Motor neuron (in vitro differentiated cells): Measurements from ENCODE around the gene TRIM65. TPM values are rescaled to one million over a fixed set of nuclear protein-coding genes. Genes with fewer than 3 reads are reported as not detected.
A peak's percentile ranks its signal among the peaks of the same experiment; 100 is the strongest.

ENCODE experiments used
- ATAC-seq, 8 experiments: fragments of 200-7000 bp; cut with Tn5 transposase; replicated peaks in 6 of 8; 2 replicates each; pipeline ENCODE4 v1.8.0; 2021; ENCODE audit warnings: mild to moderate bottlenecking in 8 of 8, moderate library complexity in 8 of 8
- H3K27ac ChIP-seq, 2 donors: fragments of 250-450 bp; sonication (Bioruptor Pico); 2 replicates each; pipeline ENCODE4 v1.9.0; 2021; ENCODE audit warnings: antibody characterized with exemption in 2 of 2, mild to moderate bottlenecking in 2 of 2, moderate library complexity in 1 of 2
- H3K4me1 ChIP-seq, 2 donors: fragments of 250-450 bp; sonication (Bioruptor Pico); replicated peaks in 1 of 2; 2 replicates each; pipeline ENCODE4 v1.6.1; 2021; ENCODE audit warnings: antibody characterized with exemption in 2 of 2, mild to moderate bottlenecking in 2 of 2, moderate library complexity in 1 of 2
- H3K4me3 ChIP-seq, 5 donors: fragments of 250-450 bp; sonication (Bioruptor Pico); 2 replicates each; pipeline ENCODE4 v1.9.0; 2021; ENCODE audit warnings: antibody characterized with exemption in 5 of 5, mild to moderate bottlenecking in 5 of 5, moderate library complexity in 4 of 5
- WGBS, 10 experiments: fragments of 450-650 bp; shearing (Covaris generic); methylation state at CpG; one replicate each; pipeline ENCODE4 v1.0.0; 2022; 5-methylcytosine and 5-hydroxymethylcytosine counted together
- in situ Hi-C, 9 experiments: fragments of 400-800 bp; cut with MboI; loops; one replicate each; pipeline ENCODE4 v1.15.0; 2021; ENCODE audit warnings: low sequenced_read_pairs in 9 of 9, low pct_unique_long_range_greater_than_20kb in 2 of 9; ENCODE audit not compliant: unreplicated experiment in 9 of 9
- total RNA-seq, 8 experiments: library from RNA; unstranded; fragments of 300-600 nt; gene quantifications; 2 replicates each; pipeline versions ENCODE4 v1.2.3 to v1.2.4, GENCODE V29; 2022

The TRIM65 gene, protein sequence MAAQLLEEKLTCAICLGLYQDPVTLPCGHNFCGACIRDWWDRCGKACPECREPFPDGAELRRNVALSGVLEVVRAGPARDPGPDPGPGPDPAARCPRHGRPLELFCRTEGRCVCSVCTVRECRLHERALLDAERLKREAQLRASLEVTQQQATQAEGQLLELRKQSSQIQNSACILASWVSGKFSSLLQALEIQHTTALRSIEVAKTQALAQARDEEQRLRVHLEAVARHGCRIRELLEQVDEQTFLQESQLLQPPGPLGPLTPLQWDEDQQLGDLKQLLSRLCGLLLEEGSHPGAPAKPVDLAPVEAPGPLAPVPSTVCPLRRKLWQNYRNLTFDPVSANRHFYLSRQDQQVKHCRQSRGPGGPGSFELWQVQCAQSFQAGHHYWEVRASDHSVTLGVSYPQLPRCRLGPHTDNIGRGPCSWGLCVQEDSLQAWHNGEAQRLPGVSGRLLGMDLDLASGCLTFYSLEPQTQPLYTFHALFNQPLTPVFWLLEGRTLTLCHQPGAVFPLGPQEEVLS
- 10 to 100 TPM in 7 of 8 experiments, 1 to 10 TPM in 1; 8.7 to 22.5 (median 13.4) TPM for total RNA-seq

DNA sequence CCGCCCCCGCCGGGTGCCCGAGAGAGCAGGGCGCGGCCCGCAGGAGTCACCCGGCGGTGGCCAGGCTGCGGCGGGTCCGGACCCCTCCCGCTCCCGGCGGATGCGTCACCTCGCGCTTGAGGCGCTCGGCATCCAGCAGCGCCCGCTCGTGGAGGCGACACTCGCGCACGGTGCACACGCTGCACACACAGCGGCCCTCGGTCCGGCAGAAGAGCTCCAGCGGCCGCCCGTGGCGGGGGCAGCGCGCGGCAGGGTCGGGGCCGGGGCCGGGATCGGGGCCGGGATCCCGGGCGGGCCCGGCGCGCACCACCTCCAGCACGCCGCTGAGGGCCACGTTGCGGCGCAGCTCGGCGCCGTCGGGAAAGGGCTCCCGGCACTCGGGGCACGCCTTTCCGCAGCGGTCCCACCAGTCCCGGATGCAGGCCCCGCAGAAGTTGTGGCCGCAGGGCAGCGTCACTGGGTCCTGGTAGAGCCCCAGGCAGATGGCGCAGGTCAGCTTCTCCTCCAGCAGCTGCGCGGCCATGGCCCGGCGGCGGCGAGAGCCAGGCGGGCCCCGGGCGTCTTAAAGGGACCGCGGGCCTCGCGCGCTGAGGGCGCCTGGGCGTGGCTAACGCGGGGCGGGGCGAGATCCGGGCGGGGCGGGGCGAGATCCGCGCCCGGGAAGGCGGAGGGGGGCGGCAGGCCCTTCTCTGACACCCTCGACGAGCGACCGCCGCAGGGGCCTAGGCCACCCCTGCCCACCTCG is at the start of gene TRIM65:
Gene TRIM65, minus strand, starts transcription at position 537 of the 745 bp plus-strand sequence. Its CDS starts 14 bp downstream, at position 523.
- in situ Hi-C loops: no loop called here
- WGBS, 10 experiments: no CpG with 5 or more reads among the region's 102 CpGs
- Histone ChIP-seq H3K27ac (peak within 1 kb of the TSS; percentile 90 to 95), H3K4me1 (peaks cover 18 to 23% of the 10 kb centered on the region in 2 donors), H3K4me3 (peak within 1 kb of the TSS; percentile 43 to 86 (median 58))
- peak; percentile 78 to 88 (median 82) for ATAC-seq

DNA sequence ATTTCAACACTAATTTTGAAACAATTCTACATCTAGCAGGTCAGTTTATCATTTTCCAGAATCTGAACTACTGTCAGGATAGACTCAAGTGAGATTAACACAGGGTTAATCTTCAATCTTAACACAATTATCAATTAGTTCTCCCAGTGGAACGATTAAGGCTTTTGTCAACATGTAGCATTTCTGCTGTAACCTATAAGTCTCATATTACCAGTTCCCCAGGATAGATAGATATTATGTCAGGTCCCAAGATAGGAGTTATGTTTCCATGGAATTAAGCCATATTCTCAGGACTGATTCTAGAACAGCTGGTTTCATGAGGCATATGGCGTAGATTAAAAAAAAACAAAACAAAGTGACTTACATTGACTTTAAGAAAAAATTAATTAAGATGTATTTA is 48.5 kb upstream of the TRIM65 start:
- in situ Hi-C loops: no loop called here
- ATAC-seq: no peak
- Histone ChIP-seq H3K27ac (no peak overlapping the region), H3K4me1 (peaks cover 0 to 5% of the 10 kb centered on the region in 2 donors), H3K4me3 (no peak overlapping the region)
- WGBS, 10 experiments: 60 to 100% (median 83%) methylated on average over 1 to 2 of the region's 2 CpGs

DNA sequence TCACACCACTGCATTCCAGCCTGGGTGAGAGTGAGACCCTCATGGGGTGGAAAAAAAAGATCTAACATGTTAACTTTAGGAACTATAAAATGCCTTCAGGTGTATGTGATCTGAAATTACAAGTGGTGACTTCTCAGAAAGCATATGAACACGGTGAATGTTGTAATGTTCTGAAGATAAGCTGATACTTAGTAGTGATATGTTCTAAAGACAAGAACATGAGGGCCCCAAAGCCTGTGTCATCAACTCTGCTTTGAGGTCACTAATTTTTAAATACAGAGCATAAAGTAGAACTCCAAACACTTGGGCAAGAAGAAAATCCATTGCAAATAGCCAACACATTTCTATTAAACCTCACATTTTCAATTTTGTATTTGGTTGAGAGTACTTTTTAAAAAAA is 46.7 kb upstream of the TRIM65 start:
- in situ Hi-C loops: no loop called here
- no peak overlapping the region for H3K4me3 ChIP-seq
- no peak for ATAC-seq
- WGBS, 10 experiments: 100% methylated on average over 1 of the region's 1 CpG; no CpG with 5 or more reads in 3 of the 10 experiments
- H3K27ac ChIP-seq: no peak overlapping the region
- peaks cover 0 to 5% of the 10 kb centered on the region in 2 donors for H3K4me1 ChIP-seq

DNA sequence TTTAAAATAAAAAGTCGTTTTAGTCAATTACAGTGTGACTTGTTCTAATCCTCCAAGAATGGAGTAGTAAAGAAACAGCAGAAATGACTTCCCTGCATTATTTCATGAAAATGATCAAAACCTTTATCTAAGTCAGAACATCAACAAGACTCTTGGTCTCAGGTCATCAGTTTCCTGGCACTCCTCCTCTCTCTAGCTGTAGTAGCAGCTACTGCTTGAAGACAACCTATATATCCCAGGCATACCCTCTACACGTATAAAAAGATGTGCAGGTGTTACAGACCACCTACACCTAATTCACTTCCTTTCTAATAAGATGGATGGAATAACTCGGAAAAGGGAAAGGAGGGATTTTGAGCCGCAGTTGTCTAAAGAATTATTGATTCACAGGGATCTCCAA is 45.7 kb upstream of the TRIM65 start:
- ATAC-seq: no peak
- H3K27ac ChIP-seq: no peak overlapping the region
- H3K4me3 ChIP-seq: no peak overlapping the region
- WGBS, 10 experiments: 63 to 100% (median 100%) methylated on average over 1 to 2 of the region's 4 CpGs; no CpG with 5 or more reads in 3 of the 10 experiments
- in situ Hi-C loops: no loop called here
- H3K4me1 ChIP-seq: peaks cover 0 to 5% of the 10 kb centered on the region in 2 donors

DNA sequence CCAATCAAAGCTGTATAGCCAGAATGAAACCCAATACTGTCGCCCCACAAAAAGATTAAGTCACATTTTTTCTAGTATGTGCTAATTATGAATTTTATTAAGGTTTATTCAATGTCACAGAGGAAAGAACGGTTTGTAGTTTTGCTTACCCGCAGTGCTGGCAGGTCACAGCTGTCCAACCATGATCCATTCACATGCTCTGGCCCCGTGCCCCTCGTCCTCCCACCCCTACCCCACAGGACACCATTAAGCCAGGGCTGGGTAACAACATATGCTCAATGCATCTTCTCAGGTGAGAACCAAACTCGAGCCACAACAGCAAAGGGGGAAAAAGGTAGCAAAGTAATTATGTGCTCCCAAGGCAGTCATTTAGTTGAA is 44.7 kb upstream of the TRIM65 start:
- ATAC-seq: no peak
- 20 to 45% (median 20%) methylated on average over 1 to 2 of the region's 6 CpGs; no CpG with 5 or more reads in 7 of the 10 experiments for WGBS, 10 experiments
- in situ Hi-C loops: no loop called here
- no peak overlapping the region for H3K27ac ChIP-seq
- H3K4me1 ChIP-seq: peaks cover 0 to 5% of the 10 kb centered on the region in 2 donors
- peak overlapping the region in 4 of 5 donors; percentile 77 to 95 (median 87) for H3K4me3 ChIP-seq

DNA sequence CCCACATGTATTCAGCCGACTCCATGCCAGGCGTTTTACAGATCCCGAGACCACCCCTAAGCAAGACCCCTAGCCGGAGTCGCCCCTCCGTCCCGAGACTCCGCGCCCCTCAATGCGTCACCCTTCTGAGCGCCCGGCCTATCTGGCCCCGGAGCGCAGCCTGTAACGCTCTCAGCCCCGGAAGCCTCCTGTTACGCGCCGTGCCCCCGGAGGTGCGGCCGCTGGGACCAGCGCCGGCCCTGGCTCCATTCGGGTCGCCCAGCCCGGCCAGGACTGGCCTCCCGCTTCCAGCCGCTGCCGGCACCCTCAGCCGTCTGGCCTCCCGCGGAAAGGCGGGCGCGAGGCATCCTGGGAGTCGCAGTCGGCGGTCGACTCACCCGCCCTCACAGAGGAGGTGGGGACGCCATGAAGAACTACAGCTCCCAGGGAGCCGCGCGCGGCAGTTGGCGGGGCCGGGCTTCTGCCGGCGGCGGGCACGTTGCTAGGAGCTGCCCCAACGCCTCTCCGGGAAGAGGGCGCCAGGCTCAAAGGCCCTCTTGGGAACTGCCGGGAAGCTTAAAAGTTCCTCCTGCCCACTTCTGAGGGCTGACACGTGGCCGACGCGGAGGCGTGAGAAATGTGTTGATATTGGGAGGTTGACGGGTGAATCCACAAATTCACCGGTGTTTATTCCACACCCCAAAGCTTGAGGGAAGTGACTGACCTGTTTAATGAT is 44.1 kb upstream of the TRIM65 start, which contains the start of gene FBF1:
Gene FBF1, minus strand, starts transcription at position 316 of the 715 bp plus-strand sequence. CDS start 2,893 bp downstream, outside the sequence.
- in situ Hi-C loops: no loop called here
- H3K4me1 ChIP-seq: peaks cover 0 to 5% of the 10 kb centered on the region in 2 donors
- ATAC-seq: peak; percentile 93 to 99 (median 98)
- 0% methylated on average over 1 to 5 of the region's 63 CpGs; no CpG with 5 or more reads in 4 of the 10 experiments for WGBS, 10 experiments
- peak within 1 kb of the TSS; percentile 56 to 95 (median 83) for H3K4me3 ChIP-seq
- peak within 1 kb of the TSS in 1 of 2 donors; percentile 24 for H3K27ac ChIP-seq

DNA sequence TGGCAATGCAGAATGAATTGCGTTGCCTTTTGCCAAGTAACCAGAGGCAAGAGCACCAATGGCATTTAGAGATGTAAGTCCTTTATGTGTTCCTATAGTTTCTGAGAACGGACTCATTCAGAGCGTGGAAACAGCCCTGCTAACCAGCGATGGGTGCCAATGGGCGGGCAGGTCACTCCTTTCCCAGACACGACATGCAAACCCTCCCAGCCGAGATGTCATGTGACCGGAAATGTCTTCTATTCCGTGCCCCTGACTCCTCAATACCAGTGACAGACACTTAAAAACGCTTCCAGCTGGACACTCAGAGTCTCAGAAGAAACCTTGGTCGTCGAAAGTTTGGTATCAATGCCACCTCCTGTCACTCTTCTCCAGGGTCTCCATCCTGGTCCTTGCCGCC is 40.9 kb upstream of the TRIM65 start:
- Histone ChIP-seq H3K4me3 (no peak overlapping the region), H3K4me1 (peaks cover 0 to 5% of the 10 kb centered on the region in 2 donors), H3K27ac (no peak overlapping the region)
- 71 to 100% (median 82%) methylated on average over 1 to 11 of the region's 13 CpGs; no CpG with 5 or more reads in 3 of the 10 experiments for WGBS, 10 experiments
- in situ Hi-C loops: no loop called here
- ATAC-seq: no peak

DNA sequence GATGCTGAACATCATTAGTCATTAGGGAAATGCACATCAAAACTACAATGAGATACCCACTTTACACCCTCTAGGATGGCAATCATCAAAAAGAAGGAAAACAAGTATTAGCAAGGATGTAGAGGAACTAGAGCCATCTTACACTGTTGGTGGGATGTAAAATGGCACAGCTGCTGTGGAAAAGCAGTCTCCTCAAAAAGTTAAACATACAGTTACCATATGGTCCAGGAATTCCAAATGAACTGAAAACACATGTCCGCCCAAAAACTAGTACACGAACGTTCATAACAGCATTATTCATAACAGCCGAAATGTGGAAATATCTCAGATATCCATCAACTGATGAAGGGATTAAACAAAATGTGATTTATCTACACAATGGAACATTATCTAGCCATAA is 37.1 kb upstream of the TRIM65 start:
- no peak overlapping the region for H3K27ac ChIP-seq
- no peak for ATAC-seq
- H3K4me1 ChIP-seq: no peaks in the 10 kb centered on the region
- 53 to 100% (median 83%) methylated on average over 1 to 4 of the region's 4 CpGs; no CpG with 5 or more reads in 1 of the 10 experiments for WGBS, 10 experiments
- in situ Hi-C loops: no loop called here
- H3K4me3 ChIP-seq: no peak overlapping the region

DNA sequence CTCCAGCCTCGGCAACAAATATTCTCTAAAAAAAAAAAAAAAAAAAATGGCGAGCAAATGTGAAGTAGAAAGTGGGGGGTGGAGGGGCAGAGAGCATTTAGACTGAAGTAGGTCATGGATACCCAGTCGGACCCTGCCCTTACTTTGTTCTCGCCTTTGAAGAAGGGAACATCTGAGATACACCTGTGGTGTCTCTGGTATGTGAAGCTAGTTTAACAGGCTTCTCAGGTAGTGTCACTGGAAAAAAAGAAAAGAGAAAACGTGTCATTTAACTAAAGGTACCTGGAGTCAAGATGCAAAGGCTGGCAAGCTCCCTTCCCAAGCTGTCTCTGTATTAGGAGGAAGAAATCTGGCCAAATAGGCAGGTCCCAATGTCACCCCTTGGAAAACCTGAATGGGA is 36.1 kb upstream of the TRIM65 start:
- no peak for ATAC-seq
- no peak overlapping the region for H3K27ac ChIP-seq
- no peaks in the 10 kb centered on the region for H3K4me1 ChIP-seq
- H3K4me3 ChIP-seq: no peak overlapping the region
- WGBS, 10 experiments: 69 to 94% (median 80%) methylated on average over 1 to 5 of the region's 5 CpGs
- in situ Hi-C loops: no loop called here

DNA sequence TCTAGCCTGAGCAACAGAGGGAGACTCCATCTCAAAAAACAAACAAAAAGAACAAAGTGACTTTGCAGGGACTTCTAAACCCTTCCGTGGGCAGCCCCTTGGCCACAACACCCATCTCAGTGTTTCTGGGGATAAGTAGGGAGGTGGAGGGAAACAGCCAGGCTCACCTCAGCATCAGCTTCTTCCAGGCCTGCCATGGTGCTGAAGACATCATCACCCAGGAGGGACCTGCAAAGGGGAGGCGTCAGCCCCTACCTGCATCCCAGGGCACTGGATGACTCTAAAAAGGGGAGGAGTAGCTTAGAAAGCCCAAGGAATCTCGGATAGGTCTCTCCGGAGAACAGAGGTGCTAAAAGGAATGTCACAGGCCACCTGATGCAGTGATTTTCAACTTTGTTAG is 34.3 kb upstream of the TRIM65 start:
- WGBS, 10 experiments: 83 to 100% (median 91%) methylated on average over 2 to 3 of the region's 4 CpGs; no CpG with 5 or more reads in 6 of the 10 experiments
- no peaks in the 10 kb centered on the region for H3K4me1 ChIP-seq
- no peak overlapping the region for H3K4me3 ChIP-seq
- no peak overlapping the region for H3K27ac ChIP-seq
- no peak for ATAC-seq
- in situ Hi-C loops: no loop called here

DNA sequence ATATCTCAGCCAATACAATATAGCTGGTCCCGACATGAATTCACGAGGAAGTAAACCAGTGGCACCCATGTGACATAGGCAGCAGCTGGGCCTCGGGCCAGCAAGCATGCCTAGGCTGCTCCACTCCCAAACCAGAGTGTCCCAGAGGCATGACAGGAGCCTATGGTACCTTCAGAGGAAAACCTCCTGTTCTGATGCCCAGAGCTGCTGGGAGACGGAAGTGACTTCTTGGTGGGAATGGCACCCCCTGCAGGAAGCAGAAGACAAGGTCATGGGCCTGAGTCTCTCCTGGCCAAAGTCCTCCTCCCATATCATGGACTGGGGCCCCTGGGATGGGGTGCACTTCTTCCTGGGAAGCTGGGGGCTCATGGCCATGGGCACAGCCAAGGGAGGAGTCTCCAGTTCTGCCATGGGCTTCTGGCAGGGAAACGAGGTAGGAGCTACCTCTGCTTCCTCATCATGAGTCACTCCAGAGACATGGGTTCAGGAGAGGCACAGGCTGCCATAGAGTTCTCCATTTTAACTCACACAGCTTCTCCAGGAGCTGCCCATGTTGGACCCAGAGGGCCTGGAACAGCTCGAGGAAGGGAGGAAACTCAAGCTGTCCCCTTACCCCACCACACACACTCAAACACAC is 30.7 kb upstream of the TRIM65 start:
- ATAC-seq: peak in 4 of 8 experiments; percentile 13 to 92 (median 78)
- Histone ChIP-seq H3K4me3 (no peak overlapping the region), H3K27ac (no peak overlapping the region), H3K4me1 (no peaks in the 10 kb centered on the region)
- in situ Hi-C loops: no loop called here
- WGBS, 10 experiments: 80 to 100% (median 90%) methylated on average over 1 to 3 of the region's 6 CpGs; no CpG with 5 or more reads in 4 of the 10 experiments

DNA sequence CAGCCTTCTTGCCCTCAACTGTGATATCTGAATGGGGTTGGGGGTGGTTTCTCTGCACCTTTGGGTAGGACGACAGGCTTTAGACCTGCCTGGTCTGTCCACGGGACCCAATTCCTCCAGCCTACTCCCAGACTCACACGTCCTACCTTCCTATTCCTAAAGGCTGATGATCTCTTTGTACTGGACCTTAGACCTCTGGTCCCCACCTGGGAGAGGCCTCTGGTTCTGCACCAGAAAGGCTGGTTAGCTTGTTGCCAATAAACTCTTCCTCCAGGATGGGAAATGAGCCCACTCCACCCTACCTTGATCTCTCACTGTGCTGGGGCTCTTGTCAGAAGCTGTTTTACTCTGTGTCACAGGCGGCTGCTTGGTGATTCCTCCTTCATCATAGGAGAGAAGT is 29.7 kb upstream of the TRIM65 start:
- H3K4me1 ChIP-seq: no peaks in the 10 kb centered on the region
- H3K4me3 ChIP-seq: no peak overlapping the region
- H3K27ac ChIP-seq: no peak overlapping the region
- no peak for ATAC-seq
- in situ Hi-C loops: no loop called here
- 60 to 100% (median 100%) methylated on average over 1 to 2 of the region's 4 CpGs; no CpG with 5 or more reads in 5 of the 10 experiments for WGBS, 10 experiments
